ENCODE results near the gene IL23R. TPM values are rescaled to one million over a fixed set of nuclear protein-coding genes. Genes with fewer than 3 reads are reported as not detected.

IL23R gene
- total and polyA plus RNA-seq, 2 donors (not counting 3 experiments of a cell fraction or from before 2014, with no cell fraction given): not detected

DNA sequence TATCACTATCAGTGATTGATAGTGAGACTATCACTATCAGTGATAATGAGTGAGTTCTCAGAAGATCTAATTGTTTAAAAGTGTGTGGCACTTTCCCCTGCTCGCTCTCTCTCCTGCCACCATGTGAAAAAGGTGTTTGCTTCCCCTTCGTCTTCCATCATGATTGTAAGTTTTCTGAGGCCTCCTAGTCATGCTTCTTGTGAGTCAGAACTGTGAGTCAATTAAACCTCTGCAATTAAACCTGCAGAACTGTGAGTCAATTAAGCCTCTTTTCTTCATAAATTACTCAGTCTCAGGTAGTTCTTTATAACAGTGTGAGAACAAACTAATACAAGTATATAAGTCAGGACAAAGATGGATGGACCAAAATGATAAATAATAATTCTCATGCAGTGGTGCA is 7.0 kb upstream of the IL23R start:
- no peaks in the 10 kb centered on the region for H3K36me3 ChIP-seq (ENCODE audit: control insufficient read depth in 2 of 2, extremely low read depth in 1 of 2, insufficient read depth in 2 of 2, low read length in 2 of 2)
- no peak overlapping the region for H3K27ac ChIP-seq (ENCODE audit: insufficient read depth, low read depth, low read length)
- H2AFZ ChIP-seq (ENCODE audit: low read depth, low read length): no peak overlapping the region
- no peak for TF ChIP-seq EZH2 (IDR thresholded peaks at IDR 0.05; ENCODE audit: borderline replicate concordance, low read depth, low read length, severe bottlenecking)
- no peak for TF ChIP-seq FOS (IDR thresholded peaks at IDR 0.05; ENCODE audit: borderline replicate concordance, insufficient read depth, low read length)
- TF ChIP-seq CTCF (IDR thresholded peaks at IDR 0.05; ENCODE audit: extremely low read depth in 1 of 2, insufficient read depth in 1 of 2, low read depth in 1 of 2, low read length in 2 of 2): no peak
- TF ChIP-seq POLR2A (IDR thresholded peaks at IDR 0.05; ENCODE audit: low read depth, low read length): no peak
- TF ChIP-seq MAX (IDR thresholded peaks at IDR 0.05; ENCODE audit: insufficient read depth, insufficient read length): no peak
- TF ChIP-seq MYC (IDR thresholded peaks at IDR 0.05; ENCODE audit: low read depth, low read length): no peak
- no peak for TF ChIP-seq JUN (IDR thresholded peaks at IDR 0.05; ENCODE audit: borderline replicate concordance, insufficient read depth, insufficient read length, low read depth)
- TF ChIP-seq GATA2 (IDR thresholded peaks at IDR 0.05; ENCODE audit: insufficient read depth, insufficient read length, low read depth, low read length): no peak
- TF ChIP-seq POLR2AphosphoS5 (IDR thresholded peaks at IDR 0.05; ENCODE audit: insufficient read depth, low read depth, low read length): no peak
- H3K9me3 ChIP-seq (replicated peaks; ENCODE audit: control insufficient read depth, insufficient read depth, low read length): no peaks in the 10 kb centered on the region
- no peak overlapping the region for H3K9ac ChIP-seq (replicated peaks; ENCODE audit: extremely low read depth, insufficient read depth, low read length)
- no peak overlapping the region for H3K4me3 ChIP-seq (replicated peaks in 1 of 3; ENCODE audit: insufficient read depth in 1 of 3, low read depth in 1 of 3, low read length in 3 of 3)
- H4K20me1 ChIP-seq (replicated peaks; ENCODE audit: control insufficient read depth, extremely low read depth, insufficient read depth, low read length): no peaks in the 10 kb centered on the region
- FAIRE-seq (no peak), DNase-seq (ENCODE audit: low read depth, low spot score) (no peak)
- POLR2A ChIA-PET: no interaction called here
- no peaks in the 10 kb centered on the region for H3K79me2 ChIP-seq (ENCODE audit: control insufficient read depth, insufficient read depth, low read length)
- H3K27me3 ChIP-seq (ENCODE audit: control insufficient read depth in 2 of 2, insufficient read depth in 2 of 2, low read length in 2 of 2): peaks cover 0 to 1% of the 10 kb centered on the region in 2 experiments
- H3K4me2 ChIP-seq (ENCODE audit: insufficient read depth, low read length): no peak overlapping the region
- CTCF ChIA-PET: no interaction called here
- BruUV-seq (replicated peaks): no TSS peak
- dilution Hi-C loops (cut with MboI; ENCODE audit: extremely low pct_ligation_motif_present, low sequenced_read_pairs) (no loop called here), intact Hi-C loops (cut with micrococcal nuclease) (no loop called here)
- H3K9me1 ChIP-seq (replicated peaks; ENCODE audit: control insufficient read depth, extremely low read depth, insufficient read depth, low read length): no peaks in the 10 kb centered on the region
- H3K4me1 ChIP-seq (ENCODE audit: control insufficient read depth, extremely low read depth, insufficient read depth, low read length): no peaks in the 10 kb centered on the region
